Effector memory CD4-positive, alpha-beta T cell (primary cell): ENCODE data around the gene DET1.
"Not testable (repeated sequence)": the region's sequence is repeated elsewhere in the genome, so short reads cannot be mapped to it uniquely, and the experiment has no call there.

ENCODE experiments used
- DNase-seq, 3 donors: peaks; one replicate each; pipeline ENCODE4 v3.0.0-alpha.2; 2020
- H3K27ac ChIP-seq: 2 replicates; pipeline ENCODE4 v1.7.0; 2013; ENCODE audit warnings: mild to moderate bottlenecking, low read length, moderate library complexity; ENCODE audit not compliant: insufficient read depth, poor library complexity, severe bottlenecking
- H3K27me3 ChIP-seq: replicated peaks from 2 replicates; pipeline ENCODE4 v1.7.0; 2013; ENCODE audit warnings: mild to moderate bottlenecking, low read length; ENCODE audit not compliant: insufficient read depth, control insufficient read depth, poor library complexity, severe bottlenecking
- H3K36me3 ChIP-seq: 2 replicates; pipeline ENCODE4 v1.7.0; 2013; ENCODE audit warnings: mild to moderate bottlenecking, low read length, moderate library complexity; ENCODE audit not compliant: control insufficient read depth, insufficient read depth
- H3K4me1 ChIP-seq: 2 replicates; pipeline ENCODE4 v1.7.0; 2013; ENCODE audit warnings: low read length, mild to moderate bottlenecking; ENCODE audit not compliant: control insufficient read depth, insufficient read depth, poor library complexity, severe bottlenecking
- H3K4me3 ChIP-seq: 2 replicates; pipeline ENCODE4 v1.7.0; 2013; ENCODE audit warnings: low read length, low read depth, mild to moderate bottlenecking; ENCODE audit not compliant: insufficient read depth, poor library complexity, severe bottlenecking
- H3K9me3 ChIP-seq: 2 replicates; pipeline ENCODE4 v1.7.0; 2013; ENCODE audit warnings: mild to moderate bottlenecking, low read length, moderate library complexity; ENCODE audit not compliant: control insufficient read depth

The DET1 gene

DNA sequence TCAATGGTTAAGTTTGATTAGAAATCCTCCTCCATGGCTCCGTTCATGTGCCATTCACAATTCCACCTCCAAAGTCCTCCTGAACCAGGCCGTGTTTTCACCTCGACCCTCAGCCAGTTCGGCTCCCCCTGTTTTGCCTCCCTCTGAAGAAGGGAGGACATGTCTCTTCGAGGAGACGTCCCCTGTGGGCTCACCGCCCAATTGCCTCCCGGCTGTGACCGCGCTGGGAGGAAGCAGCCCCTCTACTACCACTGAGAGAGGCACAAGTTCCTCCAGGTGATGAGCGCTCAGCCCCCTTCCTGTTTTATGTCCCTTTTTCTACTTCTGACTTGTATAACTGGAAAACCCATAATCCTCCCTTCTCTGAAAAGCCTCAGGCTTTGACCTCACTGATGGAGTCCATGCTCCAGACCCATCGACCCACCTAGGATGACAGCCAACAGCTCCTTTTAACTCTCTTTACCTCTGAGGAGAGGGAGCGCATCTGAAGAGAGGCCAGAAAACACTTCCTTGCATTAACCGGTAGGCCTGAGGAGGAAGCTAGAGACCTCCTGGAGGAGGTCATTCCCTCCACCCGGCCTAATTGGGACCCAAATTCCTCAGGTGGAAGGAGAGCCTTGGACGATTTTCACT is 4.7 kb downstream of the DET1 start:
- H3K4me1 ChIP-seq: no peaks in the 10 kb centered on the region
- no peaks in the 10 kb centered on the region for H3K36me3 ChIP-seq
- H3K9me3 ChIP-seq: no peaks in the 10 kb centered on the region
- H3K4me3 ChIP-seq: no peak overlapping the region
- no peak overlapping the region for H3K27ac ChIP-seq
- no peaks in the 10 kb centered on the region for H3K27me3 ChIP-seq
- DNase-seq: no peak

DNA sequence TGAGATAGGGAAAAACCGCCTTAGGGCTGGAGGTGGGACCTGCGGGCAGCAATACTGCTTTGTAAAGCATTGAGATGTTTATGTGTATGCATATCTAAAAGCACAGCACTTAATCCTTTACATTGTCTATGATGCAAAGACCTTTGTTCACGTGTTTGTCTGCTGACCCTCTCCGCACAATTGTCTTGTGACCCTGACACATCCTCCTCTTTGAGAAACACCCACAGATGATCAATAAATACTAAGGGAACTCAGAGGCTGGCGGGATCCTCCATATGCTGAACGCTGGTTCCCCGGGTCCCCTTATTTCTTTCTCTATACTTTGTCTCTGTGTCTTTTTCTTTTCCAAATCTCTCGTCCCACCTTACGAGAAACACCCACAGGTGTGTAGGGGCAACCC is 5.4 kb downstream of the DET1 start:
- H3K27me3 ChIP-seq, H3K9me3 ChIP-seq, H3K27ac ChIP-seq, H3K36me3 ChIP-seq, H3K4me1 ChIP-seq, DNase-seq, H3K4me3 ChIP-seq: not testable (repeated sequence)

DNA sequence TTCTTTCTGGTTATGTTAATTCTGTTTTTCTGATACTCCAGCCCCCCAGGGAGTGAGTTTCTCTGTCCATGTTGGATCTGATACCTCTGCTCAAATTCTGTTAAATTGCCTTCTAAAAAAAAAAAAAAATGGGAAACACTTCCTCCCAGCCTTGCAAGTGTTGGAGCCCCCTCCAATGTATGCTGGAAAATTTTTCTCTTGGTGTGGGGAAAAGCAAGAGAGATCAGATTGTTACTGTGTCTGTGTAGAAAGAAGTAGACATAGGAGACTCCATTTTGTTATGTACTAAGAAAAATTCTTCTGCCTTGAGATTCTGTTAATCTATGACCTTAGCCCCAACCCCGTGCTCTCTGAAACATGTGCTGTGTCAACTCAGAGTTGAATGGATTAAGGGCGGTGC is 6.1 kb downstream of the DET1 start:
- not testable (repeated sequence) for H3K27ac ChIP-seq, H3K36me3 ChIP-seq, H3K4me3 ChIP-seq, H3K4me1 ChIP-seq, DNase-seq, H3K27me3 ChIP-seq, H3K9me3 ChIP-seq

DNA sequence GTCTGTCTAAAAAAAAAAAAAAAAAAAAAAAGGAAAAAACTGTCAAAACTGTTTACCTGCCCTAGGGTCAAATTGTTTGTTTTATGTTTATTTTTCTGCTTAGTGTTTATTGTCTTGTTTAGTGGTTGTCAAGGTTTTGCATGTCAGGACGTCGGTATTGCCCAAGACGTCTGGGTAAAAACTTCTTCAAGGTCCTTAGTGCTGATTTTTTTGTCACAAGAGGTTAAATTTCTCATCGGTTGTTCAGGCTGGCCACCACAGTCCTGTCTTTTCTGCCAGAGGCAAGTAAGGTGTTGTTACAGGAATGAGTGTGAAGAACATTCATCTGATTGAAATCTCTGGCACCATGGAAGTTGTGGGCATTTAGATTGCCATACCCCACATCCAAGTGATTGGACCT is 7.0 kb downstream of the DET1 start:
- no peaks in the 10 kb centered on the region for H3K27me3 ChIP-seq
- H3K4me1 ChIP-seq: no peaks in the 10 kb centered on the region
- no peaks in the 10 kb centered on the region for H3K9me3 ChIP-seq
- no peak for DNase-seq
- H3K36me3 ChIP-seq: no peaks in the 10 kb centered on the region
- H3K4me3 ChIP-seq: no peak overlapping the region
- no peak overlapping the region for H3K27ac ChIP-seq

DNA sequence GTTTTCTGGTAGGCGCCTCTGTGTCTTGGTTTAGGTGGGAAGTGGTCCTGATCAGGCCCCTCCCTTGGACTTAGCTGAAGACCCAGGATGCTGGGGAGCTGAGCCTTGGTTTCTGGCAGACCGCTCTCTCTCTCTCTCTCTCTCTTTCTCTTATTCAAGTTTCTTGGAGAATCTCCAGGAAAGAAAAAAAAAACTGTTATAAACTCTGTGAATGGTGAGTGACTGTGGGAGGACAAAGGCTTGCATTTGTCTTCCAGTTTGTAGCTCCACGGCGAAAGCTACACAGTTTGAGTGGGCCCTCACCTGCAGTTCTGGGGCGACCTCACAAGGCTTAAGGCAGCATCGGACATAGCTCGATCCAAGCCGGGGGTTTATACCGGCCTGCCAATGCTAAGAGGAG is 7.5 kb downstream of the DET1 start:
- Histone ChIP-seq H3K36me3 (no peaks in the 10 kb centered on the region), H3K4me1 (no peaks in the 10 kb centered on the region), H3K4me3 (no peak overlapping the region), H3K9me3 (no peaks in the 10 kb centered on the region), H3K27me3 (no peaks in the 10 kb centered on the region), H3K27ac (no peak overlapping the region)
- no peak for DNase-seq

DNA sequence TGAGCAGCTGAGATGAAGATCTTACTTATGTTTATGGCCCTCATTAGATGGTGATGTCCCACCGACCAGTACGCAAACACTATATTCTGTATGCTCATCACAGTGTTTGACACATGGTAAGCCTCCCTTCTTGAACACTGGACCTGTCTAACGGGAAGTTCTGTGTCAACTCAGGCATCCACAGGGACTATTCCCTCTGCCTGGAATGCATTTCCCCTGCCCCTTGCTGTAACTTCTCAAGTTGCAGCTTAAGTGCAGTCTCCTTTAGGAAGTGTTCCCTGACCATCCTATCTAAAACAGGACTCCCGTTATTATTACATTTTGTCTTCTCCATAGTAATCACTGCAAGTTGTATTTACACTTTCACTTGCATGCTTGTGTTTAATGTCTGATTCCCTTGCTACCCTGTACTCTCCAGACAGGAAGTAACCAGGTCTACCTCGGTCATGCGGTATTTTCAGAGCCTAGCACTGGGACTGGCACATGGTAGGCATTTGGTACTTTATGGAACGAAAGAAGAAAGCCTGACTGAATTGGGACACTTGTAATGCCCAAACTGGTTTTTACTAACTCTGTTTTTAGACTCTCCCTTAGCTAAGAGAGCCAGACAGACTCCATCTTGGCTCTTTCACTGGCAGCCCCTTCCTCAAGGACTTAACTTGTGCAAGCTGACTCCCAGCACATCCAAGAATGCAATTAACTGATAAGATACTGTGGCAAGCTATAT is 8.7 kb downstream of the DET1 start:
- no peaks in the 10 kb centered on the region for H3K36me3 ChIP-seq
- no peak overlapping the region for H3K4me3 ChIP-seq
- DNase-seq: no peak
- no peak overlapping the region for H3K27ac ChIP-seq
- no peaks in the 10 kb centered on the region for H3K4me1 ChIP-seq
- H3K27me3 ChIP-seq: no peaks in the 10 kb centered on the region
- H3K9me3 ChIP-seq: no peaks in the 10 kb centered on the region

DNA sequence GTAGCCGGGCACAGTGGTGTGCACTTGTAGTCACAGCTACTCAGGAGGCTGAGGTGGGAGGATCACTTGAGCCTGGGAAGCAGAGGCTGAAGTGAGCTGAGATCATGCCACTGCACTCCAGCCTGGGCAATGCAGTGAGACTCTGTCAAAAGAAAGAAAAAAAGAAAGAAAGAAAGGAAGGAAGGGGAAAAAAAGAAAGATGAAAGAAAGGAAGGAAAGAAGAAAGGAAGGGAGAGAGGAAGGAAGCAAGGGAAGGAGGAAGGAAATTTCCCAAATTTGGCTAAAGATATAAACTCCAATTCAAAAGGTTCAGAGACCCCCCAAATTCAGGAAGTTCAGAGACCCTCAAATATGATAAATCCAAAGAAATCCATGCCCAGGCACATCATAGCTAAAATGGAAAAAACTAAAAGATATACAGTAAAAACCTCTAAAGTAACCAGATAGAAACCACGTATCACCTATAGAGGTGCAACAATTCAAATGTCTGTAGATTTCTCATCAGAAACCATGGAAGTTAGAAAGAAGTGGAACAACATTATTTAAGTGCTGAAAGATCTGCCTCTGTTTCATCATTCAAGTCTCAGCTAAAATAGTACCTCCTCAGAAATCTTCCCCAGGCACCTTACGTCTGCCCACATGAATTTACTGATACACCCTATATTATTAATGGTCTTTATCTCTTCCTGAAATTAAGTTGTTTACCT is 10.7 kb downstream of the DET1 start:
- H3K4me3 ChIP-seq: no peak overlapping the region
- no peak overlapping the region for H3K27ac ChIP-seq
- peaks cover 7% of the 10 kb centered on the region for H3K36me3 ChIP-seq
- no peaks in the 10 kb centered on the region for H3K4me1 ChIP-seq
- no peaks in the 10 kb centered on the region for H3K9me3 ChIP-seq
- H3K27me3 ChIP-seq: no peaks in the 10 kb centered on the region
- no peak for DNase-seq

DNA sequence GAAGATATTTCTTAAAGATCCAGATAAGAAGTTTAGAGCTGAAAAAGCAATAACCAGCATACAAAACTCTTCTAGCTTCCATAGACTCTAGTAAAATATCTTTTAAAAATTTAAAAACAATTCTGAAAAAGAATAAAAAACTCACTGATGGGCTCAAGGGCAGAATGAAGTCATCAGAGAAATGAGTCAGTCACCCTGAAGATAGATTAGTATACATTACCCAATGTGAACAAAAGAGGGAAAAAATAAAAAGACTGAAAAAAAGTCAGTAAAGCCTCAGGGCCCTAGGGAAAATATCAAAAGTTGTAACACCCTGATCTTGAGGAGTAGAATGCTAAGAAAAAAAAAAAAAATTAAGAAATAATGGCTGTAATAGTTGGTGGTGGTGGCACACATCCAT is 11.4 kb downstream of the DET1 start:
- Histone ChIP-seq H3K4me3 (no peak overlapping the region), H3K27ac (no peak overlapping the region), H3K9me3 (no peaks in the 10 kb centered on the region), H3K4me1 (no peaks in the 10 kb centered on the region), H3K36me3 (peaks cover 13% of the 10 kb centered on the region), H3K27me3 (no peaks in the 10 kb centered on the region)
- DNase-seq: no peak

DNA sequence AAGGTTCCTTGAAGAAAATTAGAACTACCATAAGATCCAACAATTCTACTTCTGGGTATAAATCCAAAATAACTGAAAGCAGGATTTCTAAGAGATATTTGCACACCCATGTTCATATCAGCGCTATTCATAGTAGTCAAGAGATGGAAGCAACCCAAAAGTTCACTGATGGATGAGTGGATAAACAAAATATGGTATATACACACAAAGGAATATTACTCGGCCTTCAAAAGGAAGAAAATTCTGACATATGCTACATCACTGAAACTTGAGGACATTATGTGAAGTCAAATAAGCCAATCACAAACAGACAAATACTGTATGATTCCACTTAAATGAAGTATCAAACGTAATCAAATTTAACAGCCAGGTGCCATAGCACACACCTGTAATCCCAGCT is 13.1 kb downstream of the DET1 start:
- DNase-seq: no peak
- Histone ChIP-seq H3K4me1 (no peaks in the 10 kb centered on the region), H3K9me3 (no peaks in the 10 kb centered on the region), H3K4me3 (no peak overlapping the region), H3K27ac (no peak overlapping the region), H3K36me3 (peaks cover 13% of the 10 kb centered on the region), H3K27me3 (no peaks in the 10 kb centered on the region)

DNA sequence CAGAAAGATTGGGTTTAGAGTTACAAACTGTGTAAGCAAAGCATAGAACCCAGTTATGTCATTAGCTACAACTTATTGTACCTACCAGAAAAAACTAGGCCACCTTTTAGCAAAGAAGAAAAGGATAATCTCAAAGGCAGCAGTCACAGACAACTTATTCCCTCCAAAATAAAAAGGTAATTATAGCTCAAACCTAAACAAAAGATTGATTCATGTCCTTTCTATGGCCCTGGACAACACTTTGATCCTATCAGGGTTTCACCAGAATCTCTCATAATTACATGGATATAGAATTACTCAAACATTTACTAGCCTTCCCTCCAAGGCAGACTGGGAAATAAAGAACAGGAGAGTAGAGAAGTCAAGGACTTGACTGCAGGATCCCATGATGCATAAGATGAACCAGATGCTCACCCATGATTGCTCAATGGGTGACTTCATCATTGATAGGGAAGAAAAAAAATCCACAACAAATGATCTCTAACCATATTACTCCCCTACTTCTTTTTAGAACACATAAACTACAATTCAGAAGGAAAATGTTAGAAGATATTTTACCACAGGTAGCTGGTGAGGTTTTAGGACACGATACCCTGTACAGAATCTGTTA is 17.4 kb downstream of the DET1 start:
- DNase-seq: no peak
- H3K36me3 ChIP-seq: peaks cover 23% of the 10 kb centered on the region

More for the DNA sequence above, 17.4 kb downstream of the DET1 start:
- no peak overlapping the region for H3K27ac ChIP-seq
- no peaks in the 10 kb centered on the region for H3K27me3 ChIP-seq
- H3K9me3 ChIP-seq: no peaks in the 10 kb centered on the region
- no peak overlapping the region for H3K4me3 ChIP-seq
- no peaks in the 10 kb centered on the region for H3K4me1 ChIP-seq
